ENCODE measurements around the gene ANGEL1.

Gene ANGEL1

DNA sequence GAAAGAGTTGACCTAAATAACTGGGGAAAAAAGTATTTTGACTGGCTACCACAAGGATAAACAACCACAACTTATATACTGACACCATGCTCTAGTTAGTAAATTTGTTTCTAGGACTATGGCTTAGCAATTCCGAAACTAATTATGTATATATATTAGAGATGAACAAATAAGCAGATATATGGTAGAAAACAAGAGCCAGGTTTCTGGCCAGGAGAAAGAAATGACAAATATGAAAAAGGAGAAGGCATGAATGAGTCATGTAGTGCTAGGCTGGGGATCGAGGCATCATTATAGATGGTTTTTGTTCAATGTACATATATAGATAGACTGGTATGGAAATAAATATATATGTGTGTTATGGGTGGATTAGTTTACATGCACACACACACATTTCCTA, 8.0 kb upstream of the ANGEL1 start:
- no peak for DNase-seq

DNA sequence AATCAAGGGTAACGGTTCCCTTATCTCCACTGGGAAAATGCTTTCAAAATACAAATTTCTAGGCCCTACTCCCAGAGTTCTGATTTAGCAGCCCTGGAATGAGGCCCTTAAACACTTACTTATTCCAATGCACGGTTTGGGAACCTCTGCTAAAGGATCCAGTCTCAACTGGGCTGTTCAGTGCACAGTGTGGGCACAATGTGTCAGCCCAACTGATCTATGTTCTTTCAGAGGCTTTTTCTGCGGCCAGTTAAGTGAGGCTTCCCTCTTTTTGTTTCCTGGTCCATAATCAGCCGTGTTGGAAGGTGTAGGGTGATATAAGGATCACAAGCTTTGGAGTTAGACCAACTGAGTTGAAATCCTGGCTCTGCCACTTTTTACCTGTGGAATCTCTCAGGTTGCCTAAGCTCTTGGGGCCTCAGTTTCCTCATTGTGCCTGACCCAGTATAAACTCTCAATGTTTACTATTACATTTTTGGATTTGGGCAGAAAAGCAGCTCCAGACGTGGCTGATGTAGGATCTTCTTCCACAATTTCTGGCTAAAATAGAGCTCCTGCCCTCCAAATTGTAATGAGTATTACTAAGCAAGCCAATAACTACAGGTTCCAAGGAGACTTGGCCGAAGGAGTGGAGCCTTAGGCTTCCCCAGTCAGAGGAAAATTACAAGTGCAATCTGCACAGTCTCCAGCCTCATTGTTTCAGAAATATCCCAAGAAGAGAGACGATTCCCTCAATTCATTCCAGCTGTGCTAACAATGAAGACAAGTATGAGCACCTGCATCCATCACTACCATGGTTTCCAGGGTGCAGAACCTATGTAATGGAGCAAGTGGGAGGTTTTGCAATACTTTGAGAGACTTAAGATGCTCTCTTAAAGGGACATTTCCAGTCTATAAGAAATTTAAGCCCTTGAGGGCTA, 2.3 kb upstream of the ANGEL1 start:
- no peak for DNase-seq

DNA sequence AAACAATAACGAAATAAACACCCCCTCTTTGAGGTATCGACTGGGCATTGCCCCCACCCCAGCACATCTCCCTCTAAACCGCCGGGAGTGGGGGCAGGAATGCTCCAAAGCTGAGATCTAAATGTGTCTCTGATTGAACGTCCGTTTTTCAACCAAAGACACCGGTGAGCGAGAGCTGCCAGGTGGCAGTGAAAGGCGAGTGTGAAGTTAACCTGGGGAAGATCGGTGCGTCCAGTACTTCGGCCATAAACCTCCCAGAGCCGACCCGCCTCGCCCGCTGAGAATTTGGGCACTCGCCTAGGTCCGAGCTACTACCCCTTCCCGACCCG, 625 bp downstream of the ANGEL1 start:
- DNase-seq, result no peak

DNA sequence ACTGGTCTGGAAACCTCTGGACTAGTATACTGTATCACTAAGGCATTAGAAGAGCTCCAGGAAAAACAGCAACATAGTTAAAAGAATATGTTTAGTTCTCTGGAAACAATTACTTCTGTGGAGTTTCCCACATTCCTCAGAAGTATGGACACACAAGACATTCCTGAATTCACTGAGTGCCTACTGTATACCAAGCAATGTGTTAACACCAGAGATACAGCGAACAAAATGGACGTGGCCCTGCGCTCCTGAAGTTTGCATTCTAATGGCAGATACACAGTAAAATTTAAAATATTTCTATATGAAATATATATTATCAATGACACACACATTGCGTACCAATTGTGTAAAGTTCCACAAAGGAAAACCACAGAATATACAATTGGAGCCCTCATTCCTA, 1.1 kb downstream of the ANGEL1 start:
- no peak for DNase-seq

DNA sequence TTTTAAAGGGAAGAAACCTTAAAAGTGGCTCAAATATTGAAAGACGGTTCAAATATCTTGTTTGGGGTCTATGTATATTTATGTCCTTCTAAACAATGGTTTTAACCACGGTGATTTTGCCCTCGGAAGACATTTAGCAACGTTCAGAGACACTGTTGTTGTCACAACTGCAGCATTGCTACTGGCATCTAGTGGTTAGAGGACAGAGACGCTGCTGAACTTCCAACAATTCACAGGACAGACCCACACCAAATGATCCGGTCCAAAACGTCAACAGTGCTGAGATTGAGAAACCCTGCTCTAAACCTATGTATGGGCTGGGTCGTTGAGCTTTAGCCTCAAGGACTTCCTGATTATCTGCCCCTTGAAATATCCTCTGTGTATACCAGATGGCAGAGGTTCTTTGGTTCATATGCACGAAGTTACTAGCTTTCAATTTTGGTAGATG, 1.7 kb downstream of the ANGEL1 start:
- DNase-seq, result peak; percentile 69

DNA sequence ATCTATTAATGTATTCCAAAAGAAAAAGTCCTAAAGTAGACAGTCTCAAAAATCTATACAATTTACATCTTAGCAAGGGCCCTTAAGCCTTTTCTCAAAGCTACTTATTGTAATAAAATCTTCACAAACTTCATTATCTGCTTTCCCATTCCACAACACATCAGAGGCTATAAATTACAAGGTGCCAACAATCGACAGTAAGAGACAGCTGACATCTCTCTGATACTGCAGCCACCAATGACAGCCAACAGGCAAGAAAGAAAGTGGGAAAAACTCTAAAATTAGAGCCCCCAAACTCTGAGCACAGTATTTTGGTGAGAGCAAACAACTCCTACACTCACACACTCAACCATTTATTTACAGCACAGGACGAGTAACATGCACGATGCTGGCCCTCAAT, 2.2 kb downstream of the ANGEL1 start:
- no peak for DNase-seq

DNA sequence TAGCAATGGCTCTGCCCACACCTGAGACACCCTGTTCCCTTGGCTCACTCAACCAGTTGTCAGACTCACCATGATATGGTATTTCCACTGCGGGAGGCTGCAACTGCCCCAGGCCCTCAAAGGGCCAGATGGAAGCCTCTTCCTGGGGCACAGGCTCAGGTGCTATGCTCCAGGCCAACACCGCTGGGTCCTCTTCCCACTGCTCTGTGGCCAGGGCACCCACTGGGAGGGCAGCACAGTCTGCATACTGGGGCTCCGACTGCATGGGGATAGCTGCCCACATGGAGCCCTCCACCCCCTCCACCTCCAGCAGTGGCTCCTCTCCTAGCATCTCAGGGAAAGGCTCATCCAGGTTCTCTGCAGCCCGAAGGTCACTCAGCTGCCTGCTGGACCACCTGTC, 3.7 kb downstream of the ANGEL1 start:
- DNase-seq, result no peak

DNA sequence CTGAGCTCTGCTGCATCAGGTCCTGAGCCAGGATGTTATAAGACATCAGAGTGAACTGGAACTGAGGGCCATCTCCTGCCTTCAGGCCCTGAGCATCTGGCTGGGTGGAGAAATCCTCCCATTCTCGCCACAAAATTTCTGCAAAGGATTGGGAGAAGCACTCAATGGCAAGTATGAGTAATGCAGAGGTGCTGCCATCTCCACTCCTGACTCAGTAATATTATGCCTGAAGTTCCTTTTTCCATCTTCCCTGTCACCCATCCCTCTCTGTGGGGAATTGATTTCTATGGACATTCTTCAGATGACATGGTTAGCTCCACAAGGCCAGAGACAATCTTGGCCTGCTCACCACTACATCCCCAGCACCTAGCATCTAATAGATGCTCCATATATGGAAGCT, 4.7 kb downstream of the ANGEL1 start:
- DNase-seq, result no peak

DNA sequence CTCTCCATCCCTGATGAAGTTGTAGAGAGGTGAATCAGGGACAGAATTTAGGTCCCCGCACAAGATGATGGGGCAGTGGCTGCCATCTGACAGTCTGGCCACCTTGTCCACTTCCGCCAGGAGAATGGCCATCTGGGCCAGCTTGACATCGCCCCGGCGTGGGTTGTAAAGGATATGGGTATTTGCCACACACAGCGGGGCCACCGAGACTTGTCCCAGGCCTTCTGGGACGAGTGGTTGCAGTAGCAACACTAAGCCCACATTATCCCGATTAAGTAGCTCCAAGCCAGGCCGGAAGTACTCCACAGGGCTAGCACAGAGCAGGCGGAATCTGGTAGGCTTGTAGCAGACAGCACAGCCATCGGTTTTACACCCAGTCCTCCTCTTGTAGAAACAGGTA, 6.2 kb downstream of the ANGEL1 start:
- no peak for DNase-seq

DNA sequence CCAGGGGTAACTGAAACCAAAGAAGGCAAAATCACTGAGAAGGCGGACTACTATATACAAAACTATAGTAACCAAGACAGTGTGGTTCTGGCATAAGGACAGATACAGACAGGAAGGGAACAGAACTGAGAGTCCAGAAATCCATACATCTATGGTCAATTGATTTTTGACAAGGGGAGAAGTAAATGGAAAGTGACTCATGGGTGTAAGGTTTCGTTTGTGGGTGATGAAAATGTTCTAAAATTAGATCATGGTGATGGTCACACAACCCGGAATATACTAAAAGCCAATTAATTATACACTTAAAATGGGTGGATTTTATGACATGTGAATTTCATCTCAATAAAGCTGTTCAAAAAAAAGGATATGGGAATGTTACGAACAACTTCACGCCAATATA, 18.7 kb downstream of the ANGEL1 start:
- DNase-seq, result peak; percentile 68

DNA sequence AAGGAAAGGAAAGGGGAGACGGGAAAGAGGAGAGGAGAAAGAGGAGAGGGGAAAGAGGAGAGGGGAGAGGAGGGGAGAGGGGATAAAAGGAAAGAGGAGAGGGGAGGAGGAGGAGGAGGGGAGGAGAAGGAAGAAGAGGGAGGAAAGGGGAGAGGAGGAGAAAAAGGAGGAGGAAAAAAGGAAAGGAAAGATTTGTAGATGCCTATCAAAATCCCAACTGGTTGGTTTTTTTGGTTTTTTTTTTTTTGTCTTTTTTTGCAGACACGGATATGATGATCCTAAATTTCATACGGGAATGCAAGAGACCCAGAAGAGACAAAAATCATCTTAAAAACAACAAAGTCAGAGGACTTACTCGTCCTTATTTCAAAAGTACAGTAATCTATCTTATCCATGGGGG, 19.4 kb downstream of the ANGEL1 start:
- no peak for DNase-seq

DNA sequence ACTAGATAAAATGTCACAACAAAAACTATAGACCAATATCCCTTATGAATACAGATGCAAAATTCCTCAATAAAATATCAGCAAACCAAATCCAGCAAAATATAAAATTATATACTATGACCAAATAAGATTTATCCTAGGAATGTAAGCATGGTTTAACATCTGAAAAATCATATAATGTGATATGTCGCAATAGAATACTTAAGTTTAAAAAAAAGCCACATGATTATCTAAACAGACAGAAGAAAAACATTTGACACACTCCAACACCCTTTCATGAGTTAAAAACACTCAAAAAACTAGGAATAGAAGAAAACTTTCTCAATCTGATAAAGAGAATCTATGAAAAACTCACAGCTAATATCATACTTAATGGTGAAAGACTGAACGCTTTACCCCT, 20.3 kb downstream of the ANGEL1 start:
- DNase-seq, result no peak

DNA sequence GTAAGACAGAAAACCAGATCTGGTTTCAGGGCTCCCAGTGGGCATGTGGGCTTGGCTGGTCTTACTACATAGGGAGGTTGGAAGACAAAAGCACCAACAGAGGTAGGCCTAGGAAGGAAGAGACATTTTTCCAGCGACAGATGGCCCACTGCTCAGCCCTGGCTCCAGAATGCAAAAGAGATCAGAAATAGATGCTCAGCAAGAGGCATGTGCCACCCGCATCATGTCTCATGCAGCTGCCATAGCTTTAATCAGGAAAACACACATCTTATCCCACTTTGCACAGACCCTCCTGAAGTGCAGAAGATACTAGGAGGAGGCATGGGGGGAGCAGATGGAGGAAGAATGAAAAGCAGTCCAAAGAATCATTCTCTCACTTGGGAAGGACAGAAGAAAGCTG, 26.1 kb downstream of the ANGEL1 start:
- no peak for DNase-seq

DNA sequence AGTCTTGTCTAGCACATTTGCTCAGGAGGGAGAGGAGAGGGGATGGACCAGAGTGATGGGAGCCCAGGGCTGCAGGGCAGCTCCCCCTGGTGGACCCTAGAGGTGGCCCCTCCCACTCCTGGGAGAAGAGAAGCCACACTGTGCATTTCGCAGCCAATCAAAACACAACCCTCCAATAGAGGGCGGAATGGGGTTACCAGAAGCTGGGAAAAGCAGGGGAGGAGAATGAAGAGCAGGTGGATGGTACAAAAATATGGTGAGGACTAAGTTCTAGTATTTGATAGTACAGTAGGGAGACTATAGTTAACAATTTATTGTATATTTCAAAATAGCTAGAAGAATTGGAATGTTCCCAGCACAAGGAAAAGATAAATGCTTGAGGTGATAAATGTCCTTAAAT, 27.8 kb downstream of the ANGEL1 start:
- peak; percentile 81 for DNase-seq

DNA sequence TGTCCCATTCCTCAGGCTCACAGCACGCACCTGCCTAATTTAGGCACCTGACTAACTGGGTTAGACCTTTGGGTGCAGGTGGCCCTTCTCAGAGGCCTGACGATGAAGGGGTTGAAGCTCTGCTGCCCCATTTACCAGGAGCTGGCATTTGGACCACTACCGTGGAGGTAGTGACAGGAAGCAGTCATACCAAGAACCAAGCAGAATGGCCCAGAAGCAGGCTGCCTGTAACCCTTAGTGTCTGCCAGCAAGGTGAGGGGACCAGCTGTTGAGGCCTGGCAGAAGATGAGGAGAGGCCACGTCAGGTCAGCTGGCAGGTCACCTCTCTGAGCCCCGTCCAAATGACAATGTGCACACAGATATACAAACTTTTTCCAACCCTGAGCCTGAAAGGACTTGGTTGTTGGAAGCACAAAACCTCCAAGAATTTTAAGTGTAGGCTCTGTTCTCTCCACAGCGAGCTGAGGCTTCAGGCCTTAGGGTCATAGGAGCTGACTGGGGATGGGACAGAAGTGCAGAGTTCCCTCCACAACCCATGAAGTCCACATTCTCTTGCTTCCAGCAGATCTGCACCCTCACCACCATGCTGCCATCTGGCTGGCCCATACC, 28.3 kb downstream of the ANGEL1 start:
- DNase-seq, result no peak

DNA sequence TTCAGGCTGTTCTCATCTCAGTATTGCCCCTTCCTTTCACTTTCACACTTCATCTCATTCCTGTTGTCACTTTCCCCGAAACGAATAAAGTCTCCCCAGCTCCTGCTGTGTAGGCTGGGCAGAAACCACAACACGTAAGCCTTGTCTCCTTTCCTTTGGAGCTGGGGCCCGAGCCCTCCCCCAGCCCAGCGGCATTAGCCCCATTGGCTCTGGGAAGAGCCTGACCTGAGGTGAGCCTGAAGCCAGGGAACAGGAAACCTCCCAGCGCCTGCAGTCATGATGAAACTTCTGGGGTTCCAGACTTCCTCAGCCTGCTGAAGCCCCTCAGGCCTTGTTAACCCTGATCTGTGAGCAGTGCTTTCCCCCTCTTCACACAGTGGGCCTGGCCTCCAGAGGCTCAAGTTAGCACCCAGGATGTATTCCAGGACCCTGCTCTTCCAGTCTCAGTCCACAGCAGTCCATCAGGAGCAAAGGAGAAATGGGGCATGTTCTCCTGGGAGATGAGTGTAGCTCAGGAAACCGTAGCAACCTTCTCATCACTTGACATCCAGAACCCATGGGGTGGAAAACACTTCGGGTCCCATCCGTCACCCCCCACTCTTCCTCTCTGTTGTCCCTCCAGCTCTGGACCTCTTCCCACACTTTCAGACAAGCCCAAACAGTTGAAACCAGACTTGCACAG, 29.7 kb downstream of the ANGEL1 start:
- DNase-seq, result peak; percentile 69

DNA sequence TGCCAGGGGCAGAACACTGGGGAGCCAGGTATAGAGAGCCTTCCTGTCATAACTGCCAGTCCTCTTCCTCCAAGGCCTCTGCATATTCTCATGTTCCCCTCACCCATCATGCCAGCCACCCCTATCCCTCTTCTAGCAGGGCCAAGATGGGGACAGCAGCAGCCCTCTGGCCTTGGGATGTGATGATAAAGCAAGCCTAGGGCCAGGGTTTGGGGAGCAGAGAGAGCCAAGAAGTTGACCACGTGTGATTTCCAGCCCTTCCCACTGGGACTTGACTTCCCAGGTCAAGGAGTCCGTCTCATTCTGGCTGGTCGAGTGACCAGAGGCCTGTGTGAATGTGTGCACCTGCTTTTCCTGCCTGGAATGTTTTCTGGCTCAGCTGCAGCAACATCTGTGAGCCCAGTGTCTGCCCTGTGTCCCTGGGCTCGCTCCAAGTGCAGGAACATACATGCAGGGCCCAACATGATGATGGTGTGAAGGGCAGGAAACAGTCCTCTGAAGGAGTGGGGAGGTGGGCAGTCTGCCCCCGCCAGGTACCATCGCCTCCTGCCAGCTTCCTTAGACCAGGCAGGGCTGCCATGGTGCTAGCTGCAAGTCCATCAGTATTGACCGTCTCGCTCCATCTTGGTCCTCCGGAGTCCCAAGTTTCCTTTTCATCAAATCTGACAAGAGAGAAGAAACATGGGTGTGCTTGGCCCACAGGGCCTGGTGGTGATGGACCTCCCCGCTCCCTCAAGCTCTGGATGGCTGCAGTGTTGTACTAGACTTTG, 30.4 kb downstream of the ANGEL1 start:
- no peak for DNase-seq

DNA sequence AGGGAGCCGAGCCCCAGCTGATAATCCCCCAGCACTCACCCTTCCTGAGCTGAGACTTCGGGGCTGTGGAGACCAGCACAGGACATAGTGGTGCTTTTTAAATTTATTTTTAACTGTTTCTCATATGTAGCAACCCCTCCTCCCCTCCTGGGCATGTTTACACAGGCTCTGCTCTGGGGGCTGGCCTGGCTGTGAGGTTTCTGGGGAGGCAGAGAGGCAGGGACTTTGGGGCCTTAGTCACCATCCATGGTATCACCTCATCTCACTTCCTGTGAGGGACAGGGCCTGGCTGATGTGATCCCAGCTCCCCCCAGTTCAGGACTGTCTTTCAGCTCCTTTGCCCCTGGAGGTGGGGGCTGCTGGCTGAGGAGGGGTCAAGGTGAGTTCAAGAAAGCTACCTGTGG, 31.0 kb downstream of the ANGEL1 start:
- DNase-seq, result no peak

DNA sequence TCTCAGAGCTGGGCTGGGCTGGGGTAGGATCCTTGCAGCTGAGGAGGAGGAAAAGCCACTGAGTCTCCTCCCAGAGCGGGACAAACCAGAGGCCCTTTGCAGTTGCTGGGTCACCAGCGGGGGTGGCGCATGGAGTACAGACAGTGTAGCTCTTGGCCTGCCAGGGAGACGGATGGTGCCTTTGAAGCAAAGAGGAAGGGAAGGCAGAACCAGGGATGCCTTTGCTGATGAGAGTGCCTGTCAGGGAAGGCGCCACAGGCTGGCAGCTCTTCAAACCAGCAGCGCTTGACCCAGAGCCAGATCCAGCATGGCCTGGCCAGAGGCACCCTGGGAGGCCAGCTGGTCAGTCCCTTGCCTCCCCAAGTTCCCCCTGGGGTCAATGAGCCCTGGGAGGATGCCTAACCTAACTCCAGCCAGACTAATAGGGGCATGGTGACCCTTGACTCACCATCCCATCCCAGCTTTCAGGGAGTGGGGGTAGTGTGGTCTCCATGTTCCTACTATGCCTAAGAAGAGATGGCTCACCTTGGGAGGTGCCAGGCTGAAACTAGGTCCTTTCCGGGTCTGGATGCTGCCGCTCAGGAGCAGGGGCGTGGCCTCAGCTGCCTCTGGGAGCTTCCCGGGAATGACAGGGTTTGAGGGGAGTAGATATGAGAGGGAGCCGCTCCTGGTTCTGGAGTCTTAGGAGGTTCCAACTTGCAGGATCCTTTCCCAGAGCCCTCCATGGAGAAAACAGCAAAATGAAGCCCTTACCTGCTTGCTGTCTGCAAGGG, 31.6 kb downstream of the ANGEL1 start:
- DNase-seq, result peak; percentile 27

DNA sequence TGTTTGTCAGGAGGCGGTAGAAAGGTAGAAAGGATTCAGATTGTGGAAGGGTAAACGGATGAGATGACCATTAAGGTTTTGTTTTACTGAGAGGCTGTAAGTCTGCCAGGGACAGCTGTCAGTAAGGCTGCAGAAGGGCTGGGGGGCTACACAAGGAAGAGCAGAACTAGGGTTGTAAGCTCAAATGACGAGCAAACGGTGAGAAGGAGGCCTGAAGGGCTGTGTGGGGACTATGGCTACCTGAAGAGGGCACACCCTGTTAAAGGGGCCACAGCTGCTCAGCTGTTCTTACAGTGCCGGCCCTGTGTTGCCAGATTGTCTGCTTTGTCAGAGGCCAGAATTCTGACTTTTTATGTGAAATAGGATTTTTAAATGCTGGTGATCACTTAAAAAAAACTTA, 32.3 kb downstream of the ANGEL1 start:
- no peak for DNase-seq

DNA sequence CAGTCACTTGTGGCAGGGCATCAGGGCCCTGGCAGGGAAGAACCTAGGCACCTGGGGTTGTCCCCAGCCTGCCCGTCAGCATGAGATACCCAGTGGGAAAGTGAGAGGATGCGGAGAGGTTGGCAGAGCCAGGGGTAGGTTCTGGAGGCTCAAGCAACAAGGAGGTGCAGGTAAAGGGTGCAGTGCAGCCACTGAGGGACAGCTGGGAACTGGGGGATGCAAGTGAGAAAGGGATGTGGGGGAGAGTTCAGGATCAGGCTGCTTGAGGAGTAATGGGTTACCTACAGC, 32.7 kb downstream of the ANGEL1 start:
- DNase-seq, result no peak

DNA sequence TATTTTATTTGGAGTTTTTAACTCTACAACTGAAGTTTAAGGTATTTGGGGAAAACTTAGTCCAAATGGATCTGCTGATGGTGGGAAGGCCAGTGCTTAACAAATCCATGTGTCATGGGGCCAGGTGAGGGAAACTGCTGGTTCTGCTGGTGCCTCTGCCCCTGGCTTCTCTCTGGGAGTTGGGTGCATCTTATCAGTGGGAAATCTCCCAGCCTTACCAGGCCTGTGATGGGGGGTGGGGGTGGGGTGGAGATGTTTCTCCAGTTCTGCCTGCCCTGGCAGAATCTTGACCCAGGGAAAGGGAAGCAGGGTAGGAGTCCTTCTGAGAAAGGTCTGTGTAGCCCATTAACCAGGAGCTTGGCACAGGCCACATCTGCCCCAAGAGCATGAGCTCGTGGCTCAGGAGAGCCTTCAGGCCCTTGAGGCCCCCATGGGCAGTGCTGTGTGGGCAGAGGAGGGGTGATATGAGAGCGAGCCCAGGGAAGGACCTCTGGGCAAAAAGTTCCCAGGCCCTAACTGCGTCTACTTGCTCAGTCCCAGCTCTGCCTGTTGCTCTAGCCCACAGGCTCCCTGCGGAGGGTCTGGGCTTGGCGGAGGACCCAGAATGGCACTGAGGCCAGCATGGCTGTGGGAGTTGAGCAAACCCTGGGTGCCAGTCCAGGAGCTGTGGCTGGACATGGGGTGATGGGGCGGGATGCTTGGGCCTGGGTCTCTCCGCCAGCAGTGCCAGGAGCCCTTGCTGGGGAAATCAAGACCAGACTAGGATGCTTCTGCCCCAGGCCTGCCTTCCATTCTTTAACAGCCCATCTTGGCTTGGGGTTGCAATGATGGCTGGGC, 33.2 kb downstream of the ANGEL1 start:
- no peak for DNase-seq
